Pancreas (tissue), 10 donors: ENCODE results near the gene SLC26A3. TPM values are rescaled to one million over a fixed set of nuclear protein-coding genes. Genes with fewer than 3 reads are reported as not detected.

ENCODE experiments used
- ATAC-seq, 4 donors: fragments of 200-7000 bp; cut with Tn5 transposase; one replicate each; pipeline versions ENCODE4 v1.8.0 to v1.9.1; 2020; ENCODE audit warnings: mild to moderate bottlenecking in 4 of 4, moderate library complexity in 4 of 4
- DNase-seq, 6 donors: peaks; one replicate each; pipeline ENCODE4 v3.0.0-alpha.2; 2020
- FAIRE-seq: peaks from 2 replicates; lab custom pipeline; 2012; peaks lifted over from hg19 to GRCh38; lab: Jason Lieb, UNC
- H3K27ac ChIP-seq, 4 donors: fragments of 200-600 bp; sonication (generic); 1 replicate in 3 of 4; 2 replicates in 1 of 4; pipeline versions ENCODE4 v1.5.0 to v1.8.0; 2020
- H3K27me3 ChIP-seq, 4 donors: fragments of 200-600 bp; one replicate each; pipeline ENCODE4 v1.8.0; 2021
- H3K36me3 ChIP-seq, 3 donors: fragments of 200-600 bp; sonication (generic) in 1 of 3; one replicate each; pipeline versions ENCODE4 v1.5.0 to v1.8.0; 2020 to 2021
- H3K4me1 ChIP-seq, 3 donors: fragments of 200-600 bp; one replicate each; pipeline ENCODE4 v1.8.0; 2021
- H3K4me3 ChIP-seq, 4 donors: fragments of 200-600 bp; sonication (generic) in 2 of 4; one replicate each; pipeline versions ENCODE4 v1.5.0 to v1.8.0; 2020 to 2021
- H3K9me3 ChIP-seq, 4 donors: fragments of 200-600 bp; one replicate each; pipeline ENCODE4 v1.8.0; 2021
- CTCF ChIP-seq, 4 donors: fragments of 200-600 bp; sonication (generic) in 3 of 4; IDR thresholded peaks; one replicate each; pipeline versions ENCODE4 v1.5.0 to v1.8.0; 2021; ENCODE audit warnings: antibody characterized with exemption in 4 of 4
- WGBS, 2 donors: extraction: QIAGEN DNeasy Blood & Tissue Kit; methylation state at CpG; one replicate each; pipeline ENCODE4 v1.1.7; 2013; 5-methylcytosine and 5-hydroxymethylcytosine counted together
- intact Hi-C, 3 donors: fragments of 100-400 bp; cut with DNase I; formaldehyde crosslinking; loops; one replicate each; pipeline versions ENCODE4 v1.11.1 to v1.14.2; 2022
- polyA plus RNA-seq, 2 donors: library from polyadenylated mRNA; stranded (reverse); fragments of 200-250 nt; gene quantifications; one replicate each; pipeline ENCODE4 v1.2.3, GENCODE V29; 2013
- total RNA-seq, 6 donors: library from RNA; stranded (reverse); fragmentation: NEBNext Ultra II Directional in 4 of 6; extraction: Animal tissue kit (Norgen Biotek cat#: 25700) in 4 of 6; gene quantifications; one replicate each; pipeline versions ENCODE4 v1.2.1 to v1.2.4, GENCODE V29; 2021 to 2023
- donor health status: healthy with polysubstance abuse.
- donor health status: DM: no; HTN: no; CAD: no; lungs with moderate emphysema.
- donor health status: DM: no; HTN: no; CAD: no.
- donor health status: control.
- donor health status: control.
- donor health status: Bipolar disorder and iron deficiency.
- donor health status: DM: yes; HTN: yes; CAD: no.
- donor health status: DM: no; HTN: no; CAD: no.
- donor health status: DM: no; HTN: no; CAD: no.
- donor health status: DM: yes; HTN: yes; CAD: no.

SLC26A3 gene
- total and polyA plus RNA-seq, 8 donors = 0.23 to 1.1 (median 0.34) TPM; not detected in 5

GRCh38 chr7:107828540-107828939, 25.5 kb upstream of the SLC26A3 start:
- no peak overlapping the region for H3K4me3 ChIP-seq
- no peak for DNase-seq
- no peaks in the 10 kb centered on the region for H3K9me3 ChIP-seq
- no peak for TF ChIP-seq CTCF (IDR thresholded peaks at IDR 0.05)
- no peaks in the 10 kb centered on the region for H3K27me3 ChIP-seq
- ATAC-seq = no peak
- H3K36me3 ChIP-seq = no peaks in the 10 kb centered on the region
- no peak overlapping the region for H3K27ac ChIP-seq
- no peaks in the 10 kb centered on the region for H3K4me1 ChIP-seq
- intact Hi-C loops = no loop called here
- 81 to 89% methylated on average over 4 of the region's 4 CpGs for WGBS, 2 donors
- FAIRE-seq = no peak

- H3K4me3 ChIP-seq = no peak overlapping the region
- no peaks in the 10 kb centered on the region for H3K9me3 ChIP-seq
- DNase-seq (no peak), ATAC-seq (no peak), FAIRE-seq (no peak)
- intact Hi-C loops = no loop called here
- H3K36me3 ChIP-seq = no peaks in the 10 kb centered on the region
- H3K27me3 ChIP-seq = no peaks in the 10 kb centered on the region
- no peak overlapping the region for H3K27ac ChIP-seq
- WGBS, 2 donors = 78 to 88% methylated on average over 2 of the region's 2 CpGs
- no peak for TF ChIP-seq CTCF (IDR thresholded peaks at IDR 0.05)
- H3K4me1 ChIP-seq = no peaks in the 10 kb centered on the region
Observed at GRCh38 chr7:107827501-107827900, 24.5 kb upstream of the SLC26A3 start.

- intact Hi-C loops = no loop called here
- ATAC-seq = no peak
- FAIRE-seq = no peak
- 86 to 91% methylated on average over 2 of the region's 2 CpGs for WGBS, 2 donors
- DNase-seq = no peak
- H3K27me3 ChIP-seq = no peaks in the 10 kb centered on the region
- H3K36me3 ChIP-seq = no peaks in the 10 kb centered on the region
- no peaks in the 10 kb centered on the region for H3K4me1 ChIP-seq
- no peak overlapping the region for H3K27ac ChIP-seq
- no peak overlapping the region for H3K4me3 ChIP-seq
- TF ChIP-seq CTCF (IDR thresholded peaks at IDR 0.05) = no peak
- H3K9me3 ChIP-seq = no peaks in the 10 kb centered on the region
Observed at GRCh38 chr7:107826451-107826850, 23.4 kb upstream of the SLC26A3 start.

GRCh38 chr7:107824858-107825257, 21.8 kb upstream of the SLC26A3 start:
- no peaks in the 10 kb centered on the region for H3K27me3 ChIP-seq
- intact Hi-C loops = no loop called here
- no peaks in the 10 kb centered on the region for H3K9me3 ChIP-seq
- no peak for FAIRE-seq
- H3K4me1 ChIP-seq = no peaks in the 10 kb centered on the region
- H3K4me3 ChIP-seq = no peak overlapping the region
- no peak for TF ChIP-seq CTCF (IDR thresholded peaks at IDR 0.05)
- H3K27ac ChIP-seq = no peak overlapping the region
- no peaks in the 10 kb centered on the region for H3K36me3 ChIP-seq
- WGBS, 2 donors = 83 to 89% methylated on average over 1 of the region's 1 CpG
- no peak for ATAC-seq
- DNase-seq = no peak

GRCh38 chr7:107818622-107819021, 15.6 kb upstream of the SLC26A3 start:
- no peak for TF ChIP-seq CTCF (IDR thresholded peaks at IDR 0.05)
- H3K27me3 ChIP-seq = no peaks in the 10 kb centered on the region
- DNase-seq = no peak
- intact Hi-C loops = no loop called here
- no peaks in the 10 kb centered on the region for H3K9me3 ChIP-seq
- H3K36me3 ChIP-seq = no peaks in the 10 kb centered on the region
- FAIRE-seq = peak; percentile 13
- 70 to 84% methylated on average over 2 of the region's 2 CpGs for WGBS, 2 donors
- H3K4me1 ChIP-seq = peaks cover 0 to 4% (median 0%) of the 10 kb centered on the region in 3 donors
- no peak overlapping the region for H3K4me3 ChIP-seq
- ATAC-seq = no peak
- no peak overlapping the region for H3K27ac ChIP-seq
